Skeletal muscle satellite cell (primary cell): Measurements from ENCODE around the gene SLC27A5.
A peak's percentile ranks its signal among the peaks of the same experiment; 100 is the strongest.
"Not testable (repeated sequence)": the region's sequence is repeated elsewhere in the genome, so short reads cannot be mapped to it uniquely, and the experiment has no call there.

Experiments used
- H3K27me3 ChIP-seq: 2 replicates; pipeline ENCODE4 v1.7.0; 2013; ENCODE audit warnings: low read length; ENCODE audit not compliant: control insufficient read depth, insufficient read depth
- H3K36me3 ChIP-seq: 2 replicates; pipeline ENCODE4 v1.7.0; 2013; ENCODE audit warnings: mild to moderate bottlenecking, control low read depth, low read length; ENCODE audit not compliant: insufficient read depth
- H3K4me1 ChIP-seq: 2 replicates; pipeline ENCODE4 v1.7.0; 2013; ENCODE audit warnings: low read length; ENCODE audit not compliant: control insufficient read depth, insufficient read depth
- H3K4me2 ChIP-seq: 2 replicates; pipeline ENCODE4 v1.7.0; 2013; ENCODE audit warnings: mild to moderate bottlenecking, low read length
- H3K4me3 ChIP-seq: 2 replicates; pipeline ENCODE4 v1.7.0; 2013; ENCODE audit warnings: low read length
- H3K9ac ChIP-seq: 2 replicates; pipeline ENCODE4 v1.7.0; 2013; ENCODE audit warnings: mild to moderate bottlenecking, low read depth, low read length, moderate library complexity
- H3K9me3 ChIP-seq: replicated peaks from 2 replicates; pipeline ENCODE4 v1.7.0; 2013; ENCODE audit warnings: mild to moderate bottlenecking, control low read depth, low read length

Gene SLC27A5

DNA sequence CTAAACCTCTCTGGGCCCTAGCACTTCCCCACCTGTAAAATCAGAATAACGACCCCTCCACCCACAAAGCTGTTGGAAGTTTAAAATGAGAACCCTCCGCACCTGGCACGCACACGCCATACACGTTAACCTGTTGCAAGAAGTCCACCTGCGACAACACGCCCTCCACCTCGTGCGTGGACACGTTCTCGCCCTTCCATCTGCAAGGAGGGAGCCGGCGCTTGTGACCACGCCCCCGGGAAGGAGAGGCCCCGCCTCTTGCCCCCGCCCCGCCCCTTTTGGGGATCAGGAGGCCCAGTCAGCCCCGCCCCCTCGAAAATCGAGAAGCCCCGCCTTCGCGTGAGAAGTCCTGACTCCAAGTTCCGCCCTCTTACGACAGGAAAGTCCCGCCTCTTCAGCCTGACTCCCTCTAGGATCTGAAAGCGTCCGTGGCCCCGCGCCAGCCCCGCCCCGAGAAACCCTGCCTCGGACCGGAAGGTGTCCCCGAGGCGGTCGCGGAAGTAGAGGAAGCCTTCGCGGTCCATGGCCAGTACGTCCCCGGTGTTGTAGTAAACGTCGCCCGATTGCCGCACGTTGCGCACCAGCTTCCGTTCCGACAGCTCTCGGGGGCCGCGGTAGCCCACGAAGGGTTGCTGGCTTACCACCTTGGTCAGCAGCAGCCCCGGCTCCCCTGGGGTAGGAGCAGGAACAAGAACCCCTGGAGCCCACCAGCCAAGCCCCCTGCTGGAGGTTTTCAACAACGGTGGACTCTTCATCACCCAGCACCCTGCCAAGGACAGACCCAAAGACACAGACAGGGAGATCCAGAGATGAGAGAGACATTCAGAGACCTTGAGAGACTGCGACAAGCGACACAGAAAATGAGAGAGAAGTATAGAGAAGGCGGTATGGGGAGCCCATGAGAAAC lies 12.5 kb downstream of the SLC27A5 start:
- Histone ChIP-seq H3K9ac (peak overlapping the region; percentile 86), H3K4me1 (peaks cover 5% of the 10 kb centered on the region), H3K4me2 (peak overlapping the region; percentile 98), H3K9me3 (no peaks in the 10 kb centered on the region), H3K4me3 (peak overlapping the region; percentile 85), H3K36me3 (no peaks in the 10 kb centered on the region), H3K27me3 (no peaks in the 10 kb centered on the region)

DNA sequence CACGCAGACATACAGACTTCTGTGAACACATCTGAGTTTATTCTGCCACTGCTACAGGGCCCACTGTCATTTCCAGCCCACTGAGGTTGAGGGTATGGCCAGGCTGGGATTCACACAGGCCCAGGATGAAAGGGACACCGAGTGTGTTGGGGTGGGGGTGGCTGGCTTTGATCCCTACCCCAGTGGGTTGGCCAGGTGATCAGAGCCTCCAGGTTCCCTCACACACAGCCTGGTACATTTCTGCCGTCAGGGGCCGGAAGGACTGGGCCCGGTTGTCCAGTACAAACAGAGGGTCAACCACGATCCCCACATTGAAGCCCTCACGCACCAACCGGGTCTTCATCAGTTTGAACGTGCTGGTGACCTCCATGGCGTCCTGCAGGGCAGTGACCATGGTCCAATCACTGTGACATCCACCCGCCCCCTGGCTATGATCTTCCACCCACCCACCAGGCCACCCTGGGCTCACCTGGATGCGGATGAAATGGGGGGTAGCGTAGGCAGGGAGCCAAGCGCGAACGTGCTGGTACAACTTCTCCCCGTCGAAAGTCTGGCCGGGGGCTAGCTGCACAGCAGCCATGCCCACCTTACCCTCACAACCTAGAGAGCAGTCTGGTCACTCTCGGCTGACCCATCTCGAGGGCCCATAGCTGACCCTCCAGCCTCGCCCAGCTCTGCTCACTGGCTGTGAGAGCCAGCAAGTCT lies 13.3 kb downstream of the SLC27A5 start:
- H3K4me1 ChIP-seq, result peaks cover 5% of the 10 kb centered on the region
- peak overlapping the region; percentile 48 for H3K9ac ChIP-seq
- no peaks in the 10 kb centered on the region for H3K27me3 ChIP-seq
- no peaks in the 10 kb centered on the region for H3K36me3 ChIP-seq
- H3K4me3 ChIP-seq, result peak overlapping the region; percentile 85
- no peaks in the 10 kb centered on the region for H3K9me3 ChIP-seq
- H3K4me2 ChIP-seq, result peak overlapping the region; percentile 93

DNA sequence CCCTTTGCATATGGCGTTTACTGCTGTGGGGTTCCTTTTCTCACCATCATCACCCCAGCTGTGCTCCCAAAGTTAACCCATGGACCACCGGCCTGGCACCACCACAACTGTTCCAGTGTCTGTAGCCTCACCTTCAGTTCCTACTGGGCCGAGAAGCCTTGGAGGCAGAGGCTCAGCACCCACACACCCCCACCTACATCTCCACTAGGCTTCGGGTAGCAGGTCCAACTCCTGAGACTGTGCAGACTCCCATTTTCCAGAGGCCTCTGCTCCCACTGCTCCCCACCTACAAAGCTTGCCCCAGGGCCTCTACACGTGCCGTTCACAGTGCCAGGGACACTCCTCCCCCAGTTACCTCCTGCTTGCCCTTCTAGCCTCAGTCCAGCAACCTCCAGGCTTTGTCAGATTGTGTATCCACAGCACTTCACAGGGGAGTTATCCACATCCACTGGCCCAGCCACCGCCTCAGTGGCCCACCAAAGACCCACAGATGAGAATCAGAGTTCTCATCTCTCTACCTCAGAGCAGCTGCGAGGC lies 14.1 kb downstream of the SLC27A5 start:
- H3K4me2 ChIP-seq, result no peak overlapping the region
- no peak overlapping the region for H3K4me3 ChIP-seq
- H3K9me3 ChIP-seq, result no peaks in the 10 kb centered on the region
- no peak overlapping the region for H3K9ac ChIP-seq
- H3K4me1 ChIP-seq, result peaks cover 5% of the 10 kb centered on the region
- no peaks in the 10 kb centered on the region for H3K36me3 ChIP-seq
- H3K27me3 ChIP-seq, result no peaks in the 10 kb centered on the region

DNA sequence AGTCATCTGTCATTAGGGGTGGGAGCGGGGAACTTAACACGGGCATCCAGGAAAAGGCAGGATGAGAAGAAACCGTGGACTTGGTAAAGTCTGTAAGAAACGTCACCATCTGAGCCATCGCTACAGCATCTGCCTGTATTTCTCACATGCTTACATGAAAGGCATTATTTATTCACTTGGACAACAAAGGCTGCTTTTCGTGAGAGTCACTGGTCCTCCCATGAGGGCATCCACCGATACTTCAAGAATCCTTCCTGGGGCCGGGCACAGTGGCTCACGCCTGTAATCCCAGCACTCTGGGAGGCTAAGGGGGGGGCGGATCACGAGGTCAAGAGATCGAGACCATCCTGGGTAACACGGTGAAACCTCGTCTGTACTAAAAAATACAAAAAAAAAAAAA lies 19.5 kb downstream of the SLC27A5 start:
- no peaks in the 10 kb centered on the region for H3K9me3 ChIP-seq
- H3K36me3 ChIP-seq, result no peaks in the 10 kb centered on the region
- H3K4me3 ChIP-seq, result no peak overlapping the region
- H3K9ac ChIP-seq, result no peak overlapping the region
- no peaks in the 10 kb centered on the region for H3K27me3 ChIP-seq
- H3K4me2 ChIP-seq, result no peak overlapping the region
- no peaks in the 10 kb centered on the region for H3K4me1 ChIP-seq

DNA sequence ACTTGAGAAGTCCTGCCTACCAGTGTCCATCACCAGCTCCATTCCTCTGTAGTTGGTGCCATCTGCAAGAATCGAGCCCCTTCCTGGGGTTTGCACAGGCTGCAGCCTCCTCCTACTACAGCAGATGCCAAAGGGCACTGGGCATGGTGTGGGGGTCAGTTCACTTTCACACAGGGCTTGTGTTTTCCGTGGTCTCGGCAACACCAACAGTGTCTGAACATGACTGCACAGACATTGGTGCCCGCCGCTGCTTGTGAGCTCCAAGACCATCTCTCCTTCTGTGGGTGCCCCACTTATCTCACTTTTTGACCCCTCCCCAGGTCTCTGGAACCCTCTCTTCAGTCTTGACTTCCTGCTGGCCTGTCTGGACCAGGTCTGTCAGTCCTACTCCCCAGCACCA lies 20.4 kb downstream of the SLC27A5 start:
- no peaks in the 10 kb centered on the region for H3K36me3 ChIP-seq
- no peak overlapping the region for H3K9ac ChIP-seq
- H3K4me2 ChIP-seq, result no peak overlapping the region
- H3K4me3 ChIP-seq, result no peak overlapping the region
- no peaks in the 10 kb centered on the region for H3K27me3 ChIP-seq
- no peaks in the 10 kb centered on the region for H3K9me3 ChIP-seq
- no peaks in the 10 kb centered on the region for H3K4me1 ChIP-seq

DNA sequence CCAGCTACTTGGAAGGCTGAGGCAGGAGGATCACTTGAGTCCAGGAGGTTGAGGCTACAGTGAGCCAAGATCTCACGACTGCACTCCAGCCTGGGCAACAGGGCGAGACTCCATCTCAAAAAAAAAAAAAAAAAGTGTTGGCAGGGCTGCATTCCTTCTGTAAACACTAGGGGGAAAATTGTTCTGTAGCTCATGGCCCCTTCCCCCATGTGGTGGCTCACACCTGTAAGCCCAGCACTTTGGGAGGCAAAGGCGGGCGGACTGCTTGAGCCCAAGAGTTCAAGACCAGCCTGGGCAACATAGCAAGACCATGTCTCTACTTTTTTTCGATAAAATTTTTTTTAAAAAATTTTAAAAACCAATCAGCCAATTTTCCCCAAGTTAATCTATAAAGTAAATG lies 27.4 kb downstream of the SLC27A5 start:
- not testable (repeated sequence) for H3K4me2 ChIP-seq, H3K4me1 ChIP-seq, H3K4me3 ChIP-seq, H3K9me3 ChIP-seq, H3K27me3 ChIP-seq, H3K36me3 ChIP-seq, H3K9ac ChIP-seq

DNA sequence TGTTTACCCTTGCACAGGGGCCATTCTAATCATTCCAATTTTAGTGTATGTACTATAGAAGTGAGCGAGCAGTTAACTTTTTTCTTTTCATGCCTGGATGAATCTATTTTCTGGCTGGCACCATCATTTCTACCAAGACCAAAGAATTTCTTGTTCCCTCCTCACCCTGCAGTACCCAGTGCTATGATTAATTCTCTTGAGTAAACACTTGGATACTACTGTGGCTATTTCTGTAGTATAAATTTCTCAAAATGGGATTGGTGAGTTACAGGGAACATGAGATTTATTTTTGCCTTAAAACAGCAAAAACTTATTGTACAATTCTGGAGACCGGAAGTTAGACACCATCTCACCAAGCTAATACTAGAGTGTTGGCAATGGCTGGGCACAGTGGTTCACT lies 28.0 kb downstream of the SLC27A5 start:
- Histone ChIP-seq H3K9me3 (no peaks in the 10 kb centered on the region), H3K4me3 (no peak overlapping the region), H3K36me3 (peaks cover 9% of the 10 kb centered on the region), H3K9ac (no peak overlapping the region), H3K4me1 (no peaks in the 10 kb centered on the region), H3K4me2 (no peak overlapping the region), H3K27me3 (no peaks in the 10 kb centered on the region)

DNA sequence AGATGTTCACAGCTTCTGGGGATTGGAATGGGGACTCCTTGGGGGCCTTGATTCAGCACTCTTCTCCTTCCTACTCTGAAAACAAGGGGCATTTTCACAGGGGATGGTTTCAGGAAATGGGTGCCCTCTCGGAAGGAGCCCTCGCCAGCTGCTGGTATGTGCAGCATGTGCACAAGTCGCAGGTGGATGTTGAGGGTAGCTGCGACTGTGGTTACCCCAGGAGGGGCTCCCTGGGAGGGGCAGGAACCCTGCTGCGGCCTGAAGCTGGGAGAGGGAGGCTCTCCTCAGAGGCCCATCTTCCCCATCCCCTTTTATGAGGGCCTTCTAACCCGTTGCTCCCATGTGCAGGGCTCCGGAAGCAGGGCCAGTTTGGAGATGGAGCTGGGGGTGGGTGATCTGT lies 29.4 kb downstream of the SLC27A5 start:
- Histone ChIP-seq H3K9ac (no peak overlapping the region), H3K4me1 (no peaks in the 10 kb centered on the region), H3K9me3 (no peaks in the 10 kb centered on the region), H3K4me2 (no peak overlapping the region), H3K27me3 (no peaks in the 10 kb centered on the region), H3K4me3 (no peak overlapping the region), H3K36me3 (peaks cover 12% of the 10 kb centered on the region)

DNA sequence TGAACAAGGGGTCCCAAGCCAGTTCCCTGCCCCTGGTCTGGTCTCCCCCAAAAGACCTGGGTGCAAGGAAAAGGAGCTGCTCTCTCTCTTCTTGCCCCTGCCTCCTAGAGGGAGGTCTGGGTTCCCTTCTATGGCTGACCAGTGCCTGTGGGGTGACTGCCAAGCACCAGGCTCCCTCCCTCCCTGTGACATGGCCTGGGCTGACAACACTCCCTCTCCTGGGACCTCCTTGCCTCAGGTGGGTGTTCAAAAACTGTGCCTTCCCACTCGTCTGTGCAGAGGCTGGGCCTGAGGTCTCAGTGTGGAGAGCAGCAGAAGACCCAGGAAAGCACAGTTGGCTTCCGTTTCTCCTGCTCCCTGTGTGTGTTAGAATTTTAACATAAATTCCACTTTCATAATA lies 31.0 kb downstream of the SLC27A5 start:
- Histone ChIP-seq H3K4me2 (no peak overlapping the region), H3K36me3 (peaks cover 12% of the 10 kb centered on the region), H3K9me3 (no peaks in the 10 kb centered on the region), H3K4me3 (no peak overlapping the region), H3K4me1 (peaks cover 10% of the 10 kb centered on the region), H3K27me3 (no peaks in the 10 kb centered on the region), H3K9ac (no peak overlapping the region)

DNA sequence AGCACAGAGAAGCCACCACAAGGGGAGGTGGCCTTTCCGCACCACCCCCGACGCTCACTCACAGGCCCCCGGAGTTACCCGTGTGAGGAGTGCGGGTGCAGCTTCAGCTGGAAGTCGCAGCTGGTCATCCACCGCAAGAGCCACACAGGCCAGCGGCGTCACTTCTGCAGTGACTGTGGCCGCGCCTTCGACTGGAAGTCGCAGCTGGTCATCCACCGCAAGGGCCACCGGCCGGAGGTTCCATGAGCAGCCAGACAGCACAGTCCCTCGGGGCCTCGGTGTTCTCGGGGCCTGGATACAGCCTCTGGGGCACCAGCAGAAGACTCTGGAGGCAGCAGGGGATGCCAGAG lies 31.3 kb downstream of the SLC27A5 start:
- Histone ChIP-seq H3K9ac (no peak overlapping the region), H3K36me3 (peaks cover 12% of the 10 kb centered on the region), H3K4me2 (no peak overlapping the region)

DNA sequence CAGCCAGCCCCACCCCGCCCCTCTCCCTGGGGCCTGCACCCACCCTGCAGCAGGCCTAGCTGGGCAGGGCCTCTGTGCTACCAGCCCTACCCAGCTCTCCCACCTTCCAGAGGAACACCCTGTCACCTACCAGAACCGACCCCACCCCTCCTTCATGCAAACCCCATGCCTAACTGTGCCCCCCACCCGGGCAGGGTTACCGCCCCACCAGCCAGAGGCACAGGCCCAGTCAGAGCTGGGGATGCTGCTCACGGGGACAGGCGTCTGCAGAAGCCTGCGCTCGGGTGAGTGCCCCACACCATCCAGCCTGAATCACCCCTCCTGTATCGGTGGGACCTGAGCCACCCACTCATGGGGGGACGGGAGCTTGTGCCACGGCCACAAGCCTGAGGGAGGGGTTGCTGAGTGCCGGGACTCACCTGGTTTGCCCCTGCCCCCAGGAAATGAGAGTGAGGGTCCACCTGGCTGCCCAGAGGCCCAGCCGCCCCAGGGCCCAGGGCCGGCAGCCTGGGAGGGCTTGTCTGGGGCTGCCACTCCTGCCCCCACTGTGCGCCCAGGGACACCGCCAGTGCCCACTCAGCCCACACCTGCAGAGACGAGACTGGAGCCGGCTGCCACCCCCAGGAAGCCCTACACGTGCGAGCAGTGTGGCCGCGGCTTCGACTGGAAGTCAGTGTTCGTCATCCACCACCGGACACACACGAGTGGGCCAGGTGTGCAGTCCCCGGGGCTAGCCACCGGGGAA lies 31.9 kb downstream of the SLC27A5 start:
- H3K27me3 ChIP-seq, result no peaks in the 10 kb centered on the region
- peaks cover 16% of the 10 kb centered on the region for H3K4me1 ChIP-seq
- H3K9me3 ChIP-seq, result no peaks in the 10 kb centered on the region
- no peak overlapping the region for H3K9ac ChIP-seq
- peaks cover 12% of the 10 kb centered on the region for H3K36me3 ChIP-seq
- no peak overlapping the region for H3K4me2 ChIP-seq
- no peak overlapping the region for H3K4me3 ChIP-seq

More for the DNA sequence above, 31.3 kb downstream of the SLC27A5 start:
- peaks cover 10% of the 10 kb centered on the region for H3K4me1 ChIP-seq
- no peaks in the 10 kb centered on the region for H3K27me3 ChIP-seq
- H3K9me3 ChIP-seq, result no peaks in the 10 kb centered on the region
- H3K4me3 ChIP-seq, result no peak overlapping the region
